A549 treated with Hydrocortisone at 1 μM for 4 hours (cell line): Measurements from ENCODE around the gene DEFB113. TPM values are rescaled to one million over a fixed set of nuclear protein-coding genes. Genes with fewer than 3 reads are reported as not detected.

ENCODE experiments used
- total RNA-seq: library from RNA; stranded (reverse); fragments of 200-300 nt; extraction: Qiagen RNA extraction; gene quantifications from 5 replicates; pipeline ENCODE4 v1.2.3, GENCODE V29; 2022

Gene DEFB113
- total RNA-seq: not detected in 5 replicates

GRCh38 chr6:49969605-49970004 lies at the start of gene DEFB113:
DEFB113 (minus strand) TSS chr6:49969625; CDS start chr6:49969625, 0 bp downstream.

GRCh38 chr6:49964064-49964463 lies 5.4 kb downstream of the DEFB113 start, which contains the start of gene DEFB114:
DEFB114 (minus strand) TSS chr6:49964164; CDS start chr6:49964105, 59 bp downstream.

Other genes with a start within 250 kb of the DEFB113 start
- not detected in 5 replicates for gene CRISP3, start 225.2 kb downstream of the DEFB113 start, total RNA-seq
- gene PGK2, start 182.3 kb downstream of the DEFB113 start, total RNA-seq: not detected in 5 replicates
- gene CRISP1, start 103.1 kb downstream of the DEFB113 start, total RNA-seq: not detected in 5 replicates
- gene DEFB114, start 5.5 kb downstream of the DEFB113 start, total RNA-seq: not detected in 5 replicates
- not detected in 5 replicates for gene DEFB110, start 52.4 kb upstream of the DEFB113 start, total RNA-seq
- not detected in 5 replicates for gene DEFB112, start 80.3 kb upstream of the DEFB113 start, total RNA-seq